GM19351 (cell line): ENCODE results near the gene C6orf120.

ENCODE experiments used
- ATAC-seq: cut with Tn5 transposase; IDR thresholded peaks from one replicate; pipeline ENCODE4 v1.9.1; 2021; ENCODE audit warnings: mild to moderate bottlenecking, moderate library complexity; ENCODE audit not compliant: unreplicated experiment

Gene C6orf120

DNA sequence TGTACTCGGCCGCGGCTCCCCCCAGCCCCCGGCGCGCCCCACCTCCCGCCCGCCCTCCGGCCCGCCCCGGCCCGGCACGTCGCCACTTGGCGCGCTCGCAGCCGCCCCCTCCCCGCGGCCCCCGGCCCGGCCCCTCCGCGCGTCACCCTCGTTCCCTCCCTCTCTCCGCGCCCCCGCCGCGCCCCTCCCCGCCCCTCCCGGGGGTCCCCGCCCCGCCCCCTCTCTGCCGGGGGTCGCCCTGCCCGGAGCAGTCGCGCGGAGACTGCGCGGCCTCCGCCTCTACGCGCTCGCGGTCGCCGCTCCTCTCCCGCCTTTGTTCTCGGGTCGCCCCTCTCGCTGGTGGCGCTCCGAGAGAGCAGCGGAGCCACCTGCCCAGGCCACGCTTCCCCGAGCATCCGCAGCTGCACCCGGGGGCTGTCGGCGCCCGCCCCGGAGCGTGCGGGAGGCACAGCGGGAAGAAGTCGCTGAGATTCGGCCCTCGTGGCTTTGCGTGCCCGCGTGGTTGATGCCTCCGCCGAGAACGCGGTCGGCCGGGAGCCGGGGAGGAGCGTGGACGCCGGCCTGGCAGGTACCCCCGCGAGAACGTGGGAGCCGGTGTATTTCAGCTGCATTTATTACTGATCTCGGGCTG is 22.7 kb downstream of the C6orf120 start, which contains the start of gene PHF10:
PHF10 (minus strand) TSS at position 7 of the 631 bp plus-strand sequence. CDS start 569 bp downstream, outside the sequence.
- peak; percentile 40 for ATAC-seq

DNA sequence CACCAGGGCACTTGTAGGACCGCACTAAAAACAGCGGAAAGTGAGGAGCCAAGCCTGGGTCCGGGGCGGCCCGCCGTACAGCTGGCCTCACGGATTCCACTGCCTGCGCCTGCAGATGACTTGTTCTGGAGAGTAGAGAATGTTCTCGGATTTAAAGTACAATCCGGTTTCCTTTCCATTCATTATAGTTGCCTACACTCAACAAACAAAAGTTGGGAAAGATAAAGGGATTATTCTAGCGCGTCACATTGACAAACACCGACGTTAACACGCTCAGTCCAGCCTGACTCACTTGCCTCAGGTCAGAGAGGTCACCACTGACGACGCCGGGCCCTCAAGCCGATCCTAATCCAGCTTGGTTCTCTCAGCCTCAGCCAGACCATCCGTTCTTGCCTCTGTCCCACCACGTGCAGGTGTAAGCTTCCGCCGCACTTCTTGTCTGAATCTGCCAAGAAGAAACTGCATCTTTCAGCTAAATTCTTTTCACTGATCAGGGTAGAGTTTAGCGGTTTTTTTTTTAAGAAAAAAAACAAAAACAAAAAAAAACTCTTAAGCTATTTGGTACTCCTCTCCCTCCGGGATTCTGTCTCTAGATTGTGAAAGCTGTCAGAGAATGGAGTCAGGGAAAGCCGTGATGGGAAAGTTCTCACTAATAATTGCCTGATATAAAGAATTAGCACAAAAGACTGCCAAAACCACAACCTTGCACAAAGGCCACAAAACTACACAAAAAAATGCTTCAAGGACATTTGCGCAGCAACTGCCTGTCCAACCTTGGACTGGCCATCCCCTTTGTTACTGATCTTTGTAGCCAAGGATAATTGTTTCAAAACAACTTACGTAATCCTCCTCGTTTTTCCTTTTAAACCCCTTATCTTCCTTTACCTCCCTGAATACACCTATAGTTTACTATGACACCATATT is 23.5 kb downstream of the C6orf120 start:
- ATAC-seq, result peak; percentile 21

DNA sequence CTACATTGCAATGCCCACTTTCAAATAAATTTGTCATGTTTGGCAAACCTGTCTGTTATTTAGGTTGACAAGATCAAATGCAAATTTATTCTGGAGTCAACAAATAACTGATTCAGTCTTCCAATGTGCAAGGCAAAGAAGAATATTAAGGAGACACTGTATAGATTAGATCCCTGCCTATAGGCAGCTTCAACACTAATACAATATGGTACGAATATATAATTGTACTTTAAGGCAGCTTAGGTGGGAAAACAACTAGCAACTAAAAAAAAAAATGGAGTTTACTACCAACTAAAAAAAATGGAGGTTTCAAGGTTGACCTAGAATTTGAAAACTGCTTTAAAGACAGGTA is 24.1 kb downstream of the C6orf120 start:
- no peak for ATAC-seq

DNA sequence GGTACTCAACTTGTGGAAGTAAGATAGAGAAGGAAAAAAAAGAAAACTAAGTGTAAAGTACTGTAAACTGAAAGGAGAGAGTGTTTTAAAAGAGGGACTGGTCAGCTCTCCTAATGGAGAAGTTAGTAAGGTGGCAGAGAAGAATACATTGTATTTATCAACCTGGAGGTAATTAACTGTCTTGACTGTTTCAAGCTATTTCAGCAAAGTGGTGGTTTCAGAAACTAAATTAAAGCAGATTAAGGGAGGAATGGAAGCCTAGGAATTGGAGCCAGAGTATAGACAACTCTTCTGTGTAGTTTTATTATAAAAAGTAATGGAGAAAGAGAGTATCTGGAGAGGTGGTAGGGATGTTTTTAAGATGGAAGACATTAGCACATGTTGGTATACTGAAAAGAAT is 25.0 kb downstream of the C6orf120 start:
- ATAC-seq, result no peak

DNA sequence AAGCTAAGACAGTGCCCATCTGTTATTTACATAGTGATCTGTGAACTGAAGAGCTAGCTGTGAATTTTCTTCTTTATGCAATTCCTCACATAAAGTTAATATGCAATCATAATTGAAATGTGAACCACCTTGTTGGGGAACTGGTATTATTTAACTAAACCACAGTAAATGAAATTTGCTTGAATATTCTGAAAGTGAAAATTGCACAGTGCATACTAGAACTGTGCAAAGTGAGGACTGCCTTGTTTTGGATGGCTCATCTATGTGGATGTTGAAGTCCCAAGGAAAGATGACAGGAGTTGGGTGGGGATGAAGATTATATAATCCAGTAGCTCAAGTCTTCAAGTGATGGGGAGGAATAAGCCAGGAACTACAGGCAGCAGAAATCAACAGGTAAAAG is 28.0 kb downstream of the C6orf120 start:
- no peak for ATAC-seq

DNA sequence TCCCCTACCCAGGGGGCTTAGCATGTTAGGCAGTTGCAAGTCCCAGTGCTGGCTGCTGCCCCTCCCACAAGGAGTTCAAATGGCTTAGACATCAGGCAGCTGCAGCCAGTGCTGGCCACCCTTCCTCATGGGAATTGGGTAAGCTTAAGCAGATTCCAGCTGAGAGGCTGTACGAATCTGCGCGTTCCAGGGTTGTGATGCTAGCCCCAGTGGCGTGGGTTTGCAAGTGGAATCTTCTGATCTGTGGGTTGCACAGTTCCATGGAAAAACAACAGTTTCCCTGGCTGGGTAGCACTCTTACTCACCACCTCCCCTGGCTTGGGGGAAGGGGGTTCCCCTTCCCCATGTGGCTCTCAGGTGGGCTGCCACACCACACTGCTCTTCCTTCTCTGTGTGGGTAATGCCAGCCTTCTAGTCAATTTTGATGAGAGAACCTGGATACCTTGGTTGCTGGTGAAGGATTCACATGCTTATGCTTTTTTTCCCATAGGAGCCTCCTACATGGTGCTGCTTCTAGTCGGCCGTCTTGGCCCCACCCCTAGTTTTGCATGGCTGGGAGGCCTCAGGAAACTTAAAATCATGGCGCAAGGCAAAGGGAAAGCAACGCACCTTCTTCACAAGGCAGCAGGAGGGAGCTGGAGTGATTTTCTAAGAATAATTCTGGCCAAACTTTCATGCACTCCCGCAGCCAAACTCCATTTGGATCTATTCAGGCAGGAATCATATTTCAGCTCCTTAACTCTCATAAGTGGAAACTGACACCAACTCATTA is 36.5 kb downstream of the C6orf120 start:
- no peak for ATAC-seq

DNA sequence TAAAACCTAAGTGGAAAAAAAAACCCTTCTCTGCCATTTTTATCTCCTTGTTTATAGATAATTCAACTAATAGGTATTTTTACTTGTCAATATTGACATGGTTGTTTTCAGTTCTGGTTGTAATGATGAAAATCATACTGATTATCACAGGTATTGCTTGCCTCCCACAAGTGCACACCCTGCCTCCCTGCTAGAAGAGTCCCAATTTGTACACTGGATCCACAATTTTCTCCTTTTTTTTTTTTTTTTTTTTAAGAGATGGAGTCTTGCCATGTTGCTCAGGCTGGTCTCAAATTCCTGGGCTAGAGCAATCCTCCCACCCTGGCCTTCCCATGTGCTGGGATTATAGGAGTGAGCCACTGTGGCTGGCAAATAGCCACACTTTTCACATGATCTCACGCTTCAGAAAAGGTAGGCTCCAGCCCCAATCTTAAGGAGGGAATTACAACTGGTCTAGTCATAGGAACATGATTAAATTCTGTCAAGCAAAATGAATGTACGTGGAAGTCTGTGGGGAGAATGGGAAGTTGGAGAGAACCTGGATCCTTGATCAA is 37.1 kb downstream of the C6orf120 start:
- no peak for ATAC-seq

DNA sequence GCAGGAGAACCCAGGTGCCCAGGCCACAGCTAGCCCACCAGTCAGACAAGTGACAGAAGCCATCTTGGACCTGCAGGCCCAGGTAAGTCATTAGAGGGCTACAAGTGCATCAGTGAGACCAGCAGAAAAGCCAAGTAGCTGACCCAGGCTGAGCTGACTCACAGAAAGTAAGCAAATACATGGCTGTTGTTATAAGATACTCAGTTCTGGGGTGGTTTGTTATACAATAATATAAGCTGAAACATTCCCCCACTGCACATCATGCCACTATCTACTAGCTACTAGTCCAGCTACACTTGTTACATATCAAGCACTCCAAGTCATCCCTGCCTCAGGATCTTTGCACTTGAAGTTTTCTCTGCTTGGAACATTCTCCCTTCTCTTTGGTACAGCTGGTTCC is 39.4 kb downstream of the C6orf120 start:
- ATAC-seq, result no peak

DNA sequence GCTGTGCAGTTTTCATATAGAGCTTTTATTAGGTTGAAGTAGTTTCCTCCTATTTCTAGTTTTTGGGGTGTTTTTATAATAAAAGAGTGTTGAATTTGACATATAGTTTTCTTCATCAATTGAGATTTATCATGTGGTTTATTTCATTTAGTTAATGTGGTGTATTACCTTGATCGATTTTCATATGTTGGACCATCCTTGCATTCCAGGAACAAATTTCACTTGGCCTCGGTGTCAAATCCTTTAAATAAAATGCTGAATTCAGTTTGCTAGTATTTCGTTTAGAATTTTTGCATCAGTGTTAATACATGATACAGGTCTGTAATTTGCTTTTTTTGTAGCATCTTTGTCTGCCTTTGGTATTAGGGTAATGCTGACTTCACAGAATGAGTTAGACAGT is 43.5 kb downstream of the C6orf120 start:
- no peak for ATAC-seq

DNA sequence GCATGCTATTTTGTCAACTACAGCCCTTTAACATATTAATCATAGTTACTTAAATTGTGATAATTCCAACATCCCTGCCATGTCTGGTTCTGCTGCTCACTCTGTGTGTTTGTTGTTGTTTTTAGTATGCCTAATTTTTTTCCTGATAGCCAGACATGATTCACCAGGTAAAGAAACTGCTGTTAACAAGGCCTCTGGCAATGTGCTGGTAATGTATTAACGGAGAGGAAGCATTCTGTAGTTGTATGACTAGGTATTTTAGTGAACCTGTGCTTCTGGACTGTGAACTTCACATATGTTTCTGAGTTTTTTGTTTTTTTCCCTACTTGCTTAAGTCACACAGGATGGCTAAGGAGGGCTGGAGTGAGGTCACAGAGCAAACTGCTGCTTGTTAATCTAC is 44.6 kb downstream of the C6orf120 start:
- ATAC-seq, result no peak

DNA sequence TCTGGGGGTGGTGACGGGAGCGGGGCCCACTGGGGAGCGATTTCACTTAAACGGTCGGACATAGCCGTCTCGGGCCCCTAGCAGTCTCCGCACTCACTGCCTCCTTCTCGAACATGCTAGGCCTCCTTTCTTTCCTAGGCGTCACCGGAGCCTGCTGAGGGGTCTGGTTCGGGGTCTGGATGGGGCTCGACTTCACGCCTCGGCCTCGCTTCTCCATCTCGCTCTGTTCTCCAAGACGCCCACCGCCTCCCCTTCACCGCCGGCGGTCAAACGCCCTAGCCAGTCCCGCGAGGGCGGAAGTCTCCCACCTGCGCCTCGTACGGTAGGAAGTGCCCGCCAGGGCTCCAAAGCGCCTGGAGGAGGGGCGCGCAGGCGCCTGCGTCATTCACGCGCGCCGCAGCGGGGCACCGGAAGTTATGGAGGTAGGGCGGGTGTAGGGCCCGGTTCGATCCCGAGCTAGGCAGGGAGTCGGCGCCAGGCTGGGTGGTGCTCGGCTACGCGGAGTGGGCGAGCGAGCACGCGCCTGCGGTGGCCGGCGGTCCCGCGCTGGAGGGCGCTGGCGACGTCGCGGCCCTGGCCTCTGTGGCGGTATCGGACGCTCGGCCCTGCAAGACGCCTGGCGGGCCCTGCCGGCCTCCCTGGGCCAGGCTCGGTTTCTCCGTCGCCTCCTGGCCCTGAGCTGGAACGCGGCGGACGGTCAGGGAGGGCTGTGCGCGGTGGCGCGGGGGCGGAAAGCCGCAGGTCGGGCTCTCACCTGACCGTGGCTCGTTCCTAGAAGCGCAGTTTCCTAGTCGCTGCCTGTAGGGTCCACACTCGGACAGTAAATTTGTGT is 49.5 kb downstream of the C6orf120 start, which contains the start of the genes DYNLT2 and ERMARD:
DYNLT2 (minus strand) TSS at position 331 of the 832 bp plus-strand sequence; CDS start at position 217, 114 bp downstream.
ERMARD (plus strand) TSS at position 381 of the 832 bp plus-strand sequence; CDS start at position 417, 36 bp downstream.
- peak; percentile 93 for ATAC-seq

DNA sequence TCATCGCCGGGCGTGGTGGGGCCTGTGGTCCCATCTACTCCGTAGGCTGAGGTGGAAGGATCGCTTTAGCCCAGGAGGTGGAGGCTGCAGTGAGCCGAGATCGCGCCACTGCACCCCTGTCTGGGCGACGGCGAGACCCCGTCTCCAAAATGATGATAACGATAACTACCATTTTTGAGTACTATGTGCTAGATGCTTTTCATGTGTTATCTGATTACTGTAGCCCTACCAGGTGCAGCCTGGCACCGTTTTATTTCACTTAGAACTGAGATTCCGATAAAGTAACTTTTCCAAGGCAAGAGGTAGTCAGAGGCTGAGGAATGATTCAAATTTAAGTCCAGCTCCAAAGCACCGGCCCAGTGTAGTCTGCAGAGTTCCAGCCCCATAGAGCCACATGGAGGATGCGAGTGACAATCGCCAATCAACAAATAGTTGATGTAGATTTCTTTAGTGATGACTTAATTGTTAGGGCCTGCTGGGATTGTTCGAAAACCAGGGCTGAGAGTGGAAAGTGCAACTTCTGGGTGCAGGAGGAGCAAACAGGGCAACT is 50.2 kb downstream of the C6orf120 start:
- no peak for ATAC-seq
